CD1c-positive myeloid dendritic cell (primary cell): Measurements from ENCODE around the gene SLC17A9.

Experiments used
- DNase-seq: peaks from one replicate; pipeline ENCODE4 v3.0.0-alpha.2; 2016; ENCODE audit errors: extremely low spot score

The SLC17A9 gene

GRCh38 chr20:63017076-63017825, 64.7 kb downstream of the SLC17A9 start:
- no peak for DNase-seq

GRCh38 chr20:63017826-63018411, 65.4 kb downstream of the SLC17A9 start:
- no peak for DNase-seq
